A549 (cell line): ENCODE results near the gene MAN1A2. TPM values are rescaled to one million over a fixed set of nuclear protein-coding genes. Genes with fewer than 3 reads are reported as not detected.

Experiments
- ATAC-seq, 2 experiments: fragments of 200-7000 bp in 1 of 2; fragments of >200 bp in 1 of 2; cut with Nextera tagmentation in 1 of 2; cut with Tn5 transposase in 1 of 2; 3 replicates each; pipeline versions ENCODE4 v1.8.0 to v1.9.1; 2018 to 2020; ENCODE audit warnings: mild to moderate bottlenecking in 1 of 2, moderate library complexity in 1 of 2
- CTCF ChIA-PET: fragments of 300-600 bp; sonication (Branson Sonifier 250); formaldehyde crosslinking; extraction: SDS; loops from one replicate; lab custom pipeline; 2021; ENCODE audit warnings: antibody characterized with exemption, inconsistent platforms; lab: Yijun Ruan, JAX
- POLR2A ChIA-PET: fragments of 350-600 bp; formaldehyde crosslinking; extraction: SDS; loops from one replicate; lab custom pipeline; 2021; ENCODE audit warnings: antibody characterized with exemption, inconsistent platforms; lab: Yijun Ruan, JAX
- DNase-seq, 2 experiments: peaks; one replicate each; pipeline versions ENCODE4 v3.0.0 to v3.0.0-alpha.2; 2011 to 2016; ENCODE audit warnings: low read depth in 1 of 2, low spot score in 1 of 2
- FAIRE-seq: peaks from 2 replicates; lab custom pipeline; 2011; peaks lifted over from hg19 to GRCh38; lab: Jason Lieb, UNC
- H3K27ac ChIP-seq, 2 experiments: fragments of >200 bp; sonication (Bioruptor Twin); formaldehyde crosslinking; 3 replicates each; pipeline ENCODE4 v1.5.1; 2016 to 2017
- H3K4me1 ChIP-seq: fragments of >200 bp; sonication (Bioruptor Twin); formaldehyde crosslinking; 3 replicates; pipeline ENCODE4 v1.6.1; 2016
- H3K4me2 ChIP-seq: fragments of >200 bp; sonication (Bioruptor Twin); formaldehyde crosslinking; 3 replicates; pipeline ENCODE4 v1.6.1; 2016
- H3K4me3 ChIP-seq: fragments of >200 bp; sonication (Bioruptor Twin); formaldehyde crosslinking; 3 replicates; pipeline ENCODE4 v1.5.1; 2016
- H3K9me3 ChIP-seq: fragments of >200 bp; sonication (Bioruptor Twin); formaldehyde crosslinking; 3 replicates; pipeline ENCODE4 v1.6.1; 2016
- CBX8 ChIP-seq: fragments of 200-600 bp; sonication (generic); IDR thresholded peaks from 2 replicates; pipeline ENCODE4 v1.6.1; 2016
- CEBPB ChIP-seq, 2 experiments: fragments of >200 bp in 1 of 2; sonication (Bioruptor Twin) in 1 of 2; formaldehyde crosslinking in 1 of 2; IDR thresholded peaks; 2 replicates each; pipeline ENCODE4 v1.6.1; 2012 to 2016
- CHD4 ChIP-seq: fragments of 200-600 bp; sonication (generic); IDR thresholded peaks from 2 replicates; pipeline ENCODE4 v1.6.1; 2016; ENCODE audit warnings: antibody characterized with exemption, mild to moderate bottlenecking, borderline replicate concordance
- EHMT2 ChIP-seq: fragments of 200-600 bp; sonication (generic); IDR thresholded peaks from 2 replicates; pipeline ENCODE4 v1.6.1; 2016; ENCODE audit warnings: antibody characterized with exemption, low read depth, mild to moderate bottlenecking, moderate library complexity
- FOXS1 ChIP-seq: fragments of 250-450 bp; sonication (Bioruptor Pico); IDR thresholded peaks from 2 replicates; pipeline ENCODE4 v1.5.0; 2020; ENCODE audit warnings: mild to moderate bottlenecking, moderate library complexity
- GATA3 ChIP-seq: IDR thresholded peaks from 2 replicates; pipeline ENCODE4 v1.6.1; 2012; ENCODE audit warnings: borderline replicate concordance
- HDAC2 ChIP-seq: fragments of 200-600 bp; sonication (generic); IDR thresholded peaks from 2 replicates; pipeline ENCODE4 v1.6.1; 2016
- HOXA7 ChIP-seq: fragments of 250-450 bp; sonication (Bioruptor Pico); IDR thresholded peaks from 2 replicates; pipeline ENCODE4 v1.5.0; 2020; ENCODE audit warnings: mild to moderate bottlenecking, moderate library complexity
- JUN ChIP-seq, 2 experiments: fragments of >200 bp; sonication (Bioruptor Twin); formaldehyde crosslinking; IDR thresholded peaks; 2 replicates in 1 of 2; 3 replicates in 1 of 2; pipeline ENCODE4 v1.6.1; 2016 to 2017
- KDM5A ChIP-seq: fragments of 200-600 bp; sonication (generic); IDR thresholded peaks from 2 replicates; pipeline ENCODE4 v1.6.1; 2016; ENCODE audit warnings: antibody characterized with exemption, mild to moderate bottlenecking
- MAZ ChIP-seq: fragments of 150-350 bp; IDR thresholded peaks from 2 replicates; pipeline ENCODE4 v1.6.1; 2014; ENCODE audit warnings: antibody characterized with exemption, low read depth, low read length, borderline replicate concordance
- NFE2L2 ChIP-seq: fragments of 150-350 bp; conservative IDR thresholded peaks from 2 replicates; pipeline ENCODE4 v1.6.1; 2014; ENCODE audit warnings: low read length
- NR3C1 ChIP-seq: fragments of >200 bp; sonication (Bioruptor Twin); formaldehyde crosslinking; IDR thresholded peaks from 3 replicates; pipeline ENCODE4 v1.6.1; 2017
- PHF8 ChIP-seq: fragments of 200-600 bp; sonication (generic); IDR thresholded peaks from 2 replicates; pipeline ENCODE4 v1.6.1; 2016; ENCODE audit warnings: low read depth, mild to moderate bottlenecking, antibody characterized with exemption, moderate library complexity, borderline replicate concordance
- RARB ChIP-seq: fragments of 250-450 bp; sonication (Bioruptor Pico); IDR thresholded peaks from 2 replicates; pipeline ENCODE4 v1.8.0; 2021; ENCODE audit warnings: mild to moderate bottlenecking, moderate library complexity
- RFX5 ChIP-seq: fragments of 450-650 bp; IDR thresholded peaks from 2 replicates; pipeline ENCODE4 v1.7.1; 2014; ENCODE audit warnings: antibody characterized with exemption, mild to moderate bottlenecking, moderate library complexity
- RNF2 ChIP-seq: fragments of 200-600 bp; sonication (generic); IDR thresholded peaks from 2 replicates; pipeline ENCODE4 v1.6.1; 2016; ENCODE audit warnings: low read depth, mild to moderate bottlenecking, antibody characterized with exemption, moderate library complexity, borderline replicate concordance
- ZFP36 ChIP-seq: fragments of 450-650 bp; IDR thresholded peaks from 2 replicates; pipeline ENCODE4 v1.6.1; 2014; ENCODE audit warnings: borderline replicate concordance; ENCODE audit not compliant: partially characterized antibody
- ZSCAN20 ChIP-seq: fragments of 250-450 bp; sonication (Bioruptor Pico); IDR thresholded peaks from 2 replicates; pipeline ENCODE4 v1.8.0; 2022; ENCODE audit warnings: mild to moderate bottlenecking, moderate library complexity
- WGBS: methylation state at CpG from one replicate; pipeline ENCODE4 v1.1.6; 2017; ENCODE audit errors: missing lambda C conversion rate; 5-methylcytosine and 5-hydroxymethylcytosine counted together
- polyA plus RNA-seq, 4 experiments: library from polyadenylated mRNA; depleted of rRNA in 3 of 4; stranded (reverse); fragments of >200 nt; fragmentation: RNase III in 1 of 4; extraction: RNeasy Plus Mini Kit Qiagen cat#74134 plus additional on column Dnase treatment in 1 of 4; gene quantifications; 2 replicates in 3 of 4; 3 replicates in 1 of 4; pipeline ENCODE4 v1.2.3, GENCODE V29; 2011 to 2017
- TF ChIP-seq, protein P1 (sequence below): IDR thresholded peaks from 2 replicates; pipeline ENCODE4 v1.6.1; 2012
- TF ChIP-seq, protein P2 (sequence below): IDR thresholded peaks from 2 replicates; pipeline ENCODE4 v1.6.1; 2012; ENCODE audit warnings: low read depth, borderline replicate concordance
- TF ChIP-seq, protein P3 (sequence below): fragments of >200 bp; sonication (Bioruptor Twin); formaldehyde crosslinking; IDR thresholded peaks from 2 replicates; pipeline ENCODE4 v1.6.1; 2016
- TF ChIP-seq, protein P4 (sequence below): fragments of 250-450 bp; sonication (Bioruptor Pico); IDR thresholded peaks from 2 replicates; pipeline ENCODE4 v1.5.0; 2020; ENCODE audit warnings: low read depth, mild to moderate bottlenecking, moderate library complexity

Gene MAN1A2
- polyA plus RNA-seq, 2 of the 4 experiments (the other 2 are of a cell fraction): 10.2 to 18.7 TPM

DNA sequence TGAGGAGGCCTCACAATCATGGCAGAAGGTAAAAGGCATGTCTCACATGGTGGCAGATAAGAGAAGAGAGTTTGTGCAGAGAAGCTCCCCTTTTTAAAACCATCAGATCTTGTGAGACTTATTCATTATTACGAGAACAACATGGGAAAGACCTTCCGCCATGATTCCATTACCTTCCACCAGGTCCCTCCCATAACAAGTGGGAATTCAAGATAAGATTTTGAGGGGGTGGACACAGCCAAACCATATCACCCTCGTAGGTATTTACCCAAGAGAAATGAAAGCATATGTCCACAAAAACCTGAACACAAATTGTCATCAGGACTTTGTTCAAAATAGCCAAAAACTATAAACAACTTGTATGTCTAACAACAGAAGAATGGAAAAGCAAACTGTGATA is 192.7 kb downstream of the MAN1A2 start:
- CTCF ChIA-PET: interaction anchor here (0.6 kb wide), 1 partner anchor 492 kb away, joined by 3 read pairs; no protein-coding TSS in a partner anchor
- POLR2A ChIA-PET: no interaction called here
- Histone ChIP-seq H3K9me3 (no peaks in the 10 kb centered on the region), H3K4me3 (no peak overlapping the region), H3K4me2 (no peak overlapping the region), H3K4me1 (no peaks in the 10 kb centered on the region), H3K27ac (no peak overlapping the region)
- ATAC-seq: no peak
- 39% methylated on average over 3 of the region's 3 CpGs for WGBS
- no peak for FAIRE-seq
- TF ChIP-seq NR3C1 (no peak), ZFP36 (no peak), RARB (CRISPR knock-in tag) (no peak), HOXA7 (CRISPR knock-in tag) (no peak), RNF2 (no peak), CEBPB (IDR thresholded peaks at IDR 0.05) (no peak)
- no peak for DNase-seq

DNA sequence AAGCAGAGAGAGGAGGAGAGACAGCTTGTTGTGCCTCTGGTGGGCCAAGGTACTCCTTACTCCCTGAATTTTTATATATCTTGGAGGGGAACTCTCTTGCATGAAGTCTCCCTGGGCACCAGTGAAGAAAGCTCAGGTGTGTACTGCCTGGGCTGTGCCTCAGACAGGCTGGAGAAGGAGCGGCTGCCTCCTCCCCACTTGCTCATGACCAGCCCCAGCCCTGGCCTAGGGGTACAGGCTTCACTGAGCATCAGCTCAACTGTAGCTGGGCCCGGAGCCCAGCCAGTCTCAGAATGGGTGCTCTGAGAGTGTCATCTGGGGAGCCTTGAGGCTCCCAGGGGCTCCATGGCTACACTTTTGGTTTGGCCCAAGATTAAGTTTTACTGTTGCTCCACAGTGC is 193.8 kb downstream of the MAN1A2 start:
- H3K4me3 ChIP-seq: no peak overlapping the region
- no peak overlapping the region for H3K4me2 ChIP-seq
- ChIA-PET CTCF (interaction anchor here (0.8 to 1.0 kb wide), 2 partner anchors 25 to 27 kb away, joined by 3 to 4 read pairs; no protein-coding TSS in a partner anchor), POLR2A (no interaction called here)
- H3K4me1 ChIP-seq: no peaks in the 10 kb centered on the region
- no peaks in the 10 kb centered on the region for H3K9me3 ChIP-seq
- WGBS: 47% methylated on average over 2 of the region's 2 CpGs
- DNase-seq (no peak), FAIRE-seq (no peak), ATAC-seq (no peak)
- no peak overlapping the region for H3K27ac ChIP-seq
- TF ChIP-seq FOXS1 (CRISPR knock-in tag) (no peak), ZFP36 (no peak), EHMT2 (no peak), CBX8 (no peak), KDM5A (no peak), PHF8 (no peak), JUN (IDR thresholded peaks at IDR 0.05) (no peak), ZSCAN20 (no peak), GATA3 (no peak), HDAC2 (no peak), CHD4 (no peak), MAZ (no peak)
- TF ChIP-seq, protein P1, sequence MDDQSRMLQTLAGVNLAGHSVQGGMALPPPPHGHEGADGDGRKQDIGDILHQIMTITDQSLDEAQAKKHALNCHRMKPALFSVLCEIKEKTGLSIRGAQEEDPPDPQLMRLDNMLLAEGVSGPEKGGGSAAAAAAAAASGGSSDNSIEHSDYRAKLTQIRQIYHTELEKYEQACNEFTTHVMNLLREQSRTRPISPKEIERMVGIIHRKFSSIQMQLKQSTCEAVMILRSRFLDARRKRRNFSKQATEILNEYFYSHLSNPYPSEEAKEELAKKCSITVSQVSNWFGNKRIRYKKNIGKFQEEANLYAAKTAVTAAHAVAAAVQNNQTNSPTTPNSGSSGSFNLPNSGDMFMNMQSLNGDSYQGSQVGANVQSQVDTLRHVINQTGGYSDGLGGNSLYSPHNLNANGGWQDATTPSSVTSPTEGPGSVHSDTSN: no peak
- TF ChIP-seq, protein P2, sequence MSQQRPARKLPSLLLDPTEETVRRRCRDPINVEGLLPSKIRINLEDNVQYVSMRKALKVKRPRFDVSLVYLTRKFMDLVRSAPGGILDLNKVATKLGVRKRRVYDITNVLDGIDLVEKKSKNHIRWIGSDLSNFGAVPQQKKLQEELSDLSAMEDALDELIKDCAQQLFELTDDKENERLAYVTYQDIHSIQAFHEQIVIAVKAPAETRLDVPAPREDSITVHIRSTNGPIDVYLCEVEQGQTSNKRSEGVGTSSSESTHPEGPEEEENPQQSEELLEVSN: no peak
- TF ChIP-seq, protein P3, sequence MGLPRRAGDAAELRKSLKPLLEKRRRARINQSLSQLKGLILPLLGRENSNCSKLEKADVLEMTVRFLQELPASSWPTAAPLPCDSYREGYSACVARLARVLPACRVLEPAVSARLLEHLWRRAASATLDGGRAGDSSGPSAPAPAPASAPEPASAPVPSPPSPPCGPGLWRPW: no peak
- TF ChIP-seq, protein P4, sequence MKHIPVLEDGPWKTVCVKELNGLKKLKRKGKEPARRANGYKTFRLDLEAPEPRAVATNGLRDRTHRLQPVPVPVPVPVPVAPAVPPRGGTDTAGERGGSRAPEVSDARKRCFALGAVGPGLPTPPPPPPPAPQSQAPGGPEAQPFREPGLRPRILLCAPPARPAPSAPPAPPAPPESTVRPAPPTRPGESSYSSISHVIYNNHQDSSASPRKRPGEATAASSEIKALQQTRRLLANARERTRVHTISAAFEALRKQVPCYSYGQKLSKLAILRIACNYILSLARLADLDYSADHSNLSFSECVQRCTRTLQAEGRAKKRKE (CRISPR knock-in tag): no peak

DNA sequence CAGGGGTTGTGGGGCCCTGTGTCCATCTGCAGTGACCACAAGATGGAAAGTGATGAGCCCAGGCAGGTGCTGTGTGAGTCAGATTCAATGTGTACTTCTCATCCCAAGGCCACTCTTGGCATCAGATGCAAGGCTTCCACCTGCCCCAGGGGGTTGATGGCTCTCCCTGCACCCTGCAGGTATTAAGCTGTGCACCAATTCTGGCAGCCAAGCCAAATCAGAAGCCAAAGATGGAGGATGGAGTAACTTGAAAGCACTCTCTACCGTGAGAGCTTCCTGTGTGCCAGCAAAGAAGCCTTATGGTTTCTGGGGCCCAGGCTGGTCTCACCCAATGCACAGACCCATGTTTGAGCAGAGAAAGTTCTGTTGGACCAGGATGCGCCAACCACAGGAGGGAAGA is 194.3 kb downstream of the MAN1A2 start:
- no peak for TF ChIP-seq RFX5
- TF ChIP-seq NFE2L2: no peak
- DNase-seq: no peak
- no peak overlapping the region for H3K4me3 ChIP-seq
- CTCF ChIA-PET: interaction anchor here (1.0 to 1.6 kb wide), 2 partner anchors 9 to 26 kb away, joined by 3 to 4 read pairs; no protein-coding TSS in a partner anchor
- H3K9me3 ChIP-seq: no peaks in the 10 kb centered on the region
- no peak for ATAC-seq
- FAIRE-seq: no peak
- POLR2A ChIA-PET: no interaction called here
- no peak overlapping the region for H3K27ac ChIP-seq
- H3K4me1 ChIP-seq: no peaks in the 10 kb centered on the region
- no peak overlapping the region for H3K4me2 ChIP-seq
- WGBS: 86% methylated on average over 2 of the region's 2 CpGs
